GM19324 (cell line): ENCODE measurements around the gene RFPL4AL1.

Experiments
- ATAC-seq: cut with Tn5 transposase; IDR thresholded peaks from one replicate; pipeline ENCODE4 v1.9.1; 2021; ENCODE audit warnings: mild to moderate bottlenecking, moderate library complexity; ENCODE audit not compliant: unreplicated experiment, low FRiP score

RFPL4AL1 gene

DNA sequence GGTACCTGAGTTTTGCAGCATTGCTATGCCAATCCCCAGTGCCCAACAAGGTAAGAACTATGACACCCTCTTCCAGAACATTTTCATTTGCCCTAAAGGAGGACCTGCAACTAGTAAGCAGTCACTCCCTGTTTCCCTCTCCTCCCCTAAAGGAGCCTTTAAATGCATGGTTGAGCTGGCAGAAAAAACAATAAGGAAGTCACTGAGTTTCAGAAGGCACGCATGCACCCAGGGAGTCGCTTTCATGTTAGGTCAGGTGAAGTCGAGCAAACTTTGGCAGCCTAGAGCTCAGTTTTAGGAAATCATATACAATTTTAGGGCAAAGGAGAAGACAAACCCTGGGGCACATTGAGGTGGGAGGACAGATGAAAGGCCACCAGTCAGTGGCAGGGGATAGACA is 51.1 kb downstream of the RFPL4AL1 start:
- ATAC-seq, result no peak
